ENCODE data around the gene CRACDL. TPM values are rescaled to one million over a fixed set of nuclear protein-coding genes. Genes with fewer than 3 reads are reported as not detected.

CRACDL gene
- total RNA-seq, 4 donors from 2014 or later = 5.7 to 11.8 (median 9.5) TPM

- DNase-seq (ENCODE audit: low spot score) (no peak), ATAC-seq (ENCODE audit: low FRiP score) (peak; percentile 84)
- TF ChIP-seq CTCF (IDR thresholded peaks at IDR 0.05) = no peak
These were observed 66.8 kb downstream of the CRACDL start for GRCh38 chr2:98869272-98869641.

GRCh38 chr2:98868548-98869271 lies 67.3 kb downstream of the CRACDL start:
- TF ChIP-seq CTCF (IDR thresholded peaks at IDR 0.05) = no peak
- DNase-seq (ENCODE audit: low spot score) = no peak
- ATAC-seq (ENCODE audit: low FRiP score) = peak; percentile 20

- TF ChIP-seq CTCF (IDR thresholded peaks at IDR 0.05) = no peak
- ATAC-seq (ENCODE audit: low FRiP score) (no peak), DNase-seq (ENCODE audit: low spot score) (no peak)
These were observed 68.3 kb downstream of the CRACDL start for GRCh38 chr2:98867539-98868309.

- TF ChIP-seq CTCF (IDR thresholded peaks at IDR 0.05) = no peak
- DNase-seq (ENCODE audit: low spot score) = no peak
- no peak for ATAC-seq (ENCODE audit: low FRiP score)
These were observed 70.0 kb downstream of the CRACDL start for GRCh38 chr2:98866033-98866432.

- ATAC-seq (ENCODE audit: low FRiP score) = no peak
- TF ChIP-seq CTCF (IDR thresholded peaks at IDR 0.05) = no peak
- no peak for DNase-seq (ENCODE audit: low spot score)
These were observed 74.4 kb downstream of the CRACDL start for GRCh38 chr2:98861601-98862000.

DNA sequence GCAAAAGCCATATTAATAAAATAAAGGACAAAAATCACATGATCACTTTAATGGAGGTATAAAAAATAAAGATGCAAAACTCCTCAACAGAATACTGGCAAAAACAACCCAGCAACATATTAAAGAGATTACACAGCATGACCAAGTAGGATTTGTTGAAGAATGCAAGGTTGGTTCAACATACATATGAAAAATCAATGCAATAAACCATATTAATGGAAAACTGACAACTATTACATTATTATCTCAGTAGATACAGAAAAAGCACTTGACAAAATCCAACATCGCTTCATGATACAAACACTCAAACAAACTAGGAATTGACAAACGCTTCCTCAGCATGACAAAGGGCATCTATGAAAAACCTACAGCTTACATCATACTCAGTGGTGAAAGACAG lies 76.7 kb downstream of the CRACDL start:
- no peak for TF ChIP-seq CTCF (IDR thresholded peaks at IDR 0.05)
- ATAC-seq (ENCODE audit: low FRiP score) = no peak
- no peak for DNase-seq (ENCODE audit: low spot score)

DNA sequence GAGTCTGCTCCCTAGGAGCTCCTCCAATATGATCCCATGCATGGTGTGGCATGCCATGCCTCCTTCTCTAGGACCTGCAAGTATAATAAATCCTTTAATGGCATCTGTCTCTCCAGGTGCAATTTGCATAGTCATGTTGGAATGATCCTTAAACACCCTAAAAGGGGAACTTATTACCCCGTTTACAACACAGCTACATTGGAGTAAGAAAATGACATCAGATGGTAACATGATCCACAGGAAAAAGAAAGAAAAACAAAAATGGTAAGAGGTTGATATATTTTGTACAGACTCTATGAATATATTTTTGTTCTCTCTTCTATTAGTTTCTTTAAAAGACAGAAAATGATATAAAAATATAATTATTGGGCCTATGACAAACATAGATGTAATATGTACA lies 79.0 kb downstream of the CRACDL start:
- ATAC-seq (ENCODE audit: low FRiP score) (no peak), DNase-seq (ENCODE audit: low spot score) (no peak)
- no peak for TF ChIP-seq CTCF (IDR thresholded peaks at IDR 0.05)
